Measurements from ENCODE around the gene ICAM1. TPM values are rescaled to one million over a fixed set of nuclear protein-coding genes. Genes with fewer than 3 reads are reported as not detected.

The ICAM1 gene
- total RNA-seq, 4 donors from 2014 or later: 11.4 to 43.4 (median 31.9) TPM

GRCh38 chr19:10328558-10329429, 57.9 kb downstream of the ICAM1 start:
- TF ChIP-seq CTCF (IDR thresholded peaks at IDR 0.05; ENCODE audit: low read depth): no peak

DNA sequence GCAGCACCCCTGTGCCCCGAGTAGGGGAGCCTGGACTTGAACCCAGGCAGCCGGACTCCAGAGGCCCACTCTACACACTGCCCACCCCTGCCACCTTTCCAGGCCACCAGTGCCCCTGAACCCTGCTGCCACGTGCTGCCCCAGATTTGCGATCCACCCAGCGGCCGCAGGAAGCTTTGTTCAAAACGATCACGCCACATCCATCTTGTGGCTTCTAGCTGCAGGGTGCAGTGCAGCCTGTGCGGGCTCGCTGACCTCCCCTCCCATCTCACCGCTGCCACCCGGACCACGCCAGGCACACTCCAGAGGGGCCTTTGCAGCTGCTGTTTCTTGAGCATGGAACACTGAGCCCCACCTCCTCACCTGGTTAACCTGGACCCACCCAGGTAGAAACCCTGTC, 58.6 kb downstream of the ICAM1 start:
- no peak for TF ChIP-seq CTCF (IDR thresholded peaks at IDR 0.05; ENCODE audit: low read depth)

DNA sequence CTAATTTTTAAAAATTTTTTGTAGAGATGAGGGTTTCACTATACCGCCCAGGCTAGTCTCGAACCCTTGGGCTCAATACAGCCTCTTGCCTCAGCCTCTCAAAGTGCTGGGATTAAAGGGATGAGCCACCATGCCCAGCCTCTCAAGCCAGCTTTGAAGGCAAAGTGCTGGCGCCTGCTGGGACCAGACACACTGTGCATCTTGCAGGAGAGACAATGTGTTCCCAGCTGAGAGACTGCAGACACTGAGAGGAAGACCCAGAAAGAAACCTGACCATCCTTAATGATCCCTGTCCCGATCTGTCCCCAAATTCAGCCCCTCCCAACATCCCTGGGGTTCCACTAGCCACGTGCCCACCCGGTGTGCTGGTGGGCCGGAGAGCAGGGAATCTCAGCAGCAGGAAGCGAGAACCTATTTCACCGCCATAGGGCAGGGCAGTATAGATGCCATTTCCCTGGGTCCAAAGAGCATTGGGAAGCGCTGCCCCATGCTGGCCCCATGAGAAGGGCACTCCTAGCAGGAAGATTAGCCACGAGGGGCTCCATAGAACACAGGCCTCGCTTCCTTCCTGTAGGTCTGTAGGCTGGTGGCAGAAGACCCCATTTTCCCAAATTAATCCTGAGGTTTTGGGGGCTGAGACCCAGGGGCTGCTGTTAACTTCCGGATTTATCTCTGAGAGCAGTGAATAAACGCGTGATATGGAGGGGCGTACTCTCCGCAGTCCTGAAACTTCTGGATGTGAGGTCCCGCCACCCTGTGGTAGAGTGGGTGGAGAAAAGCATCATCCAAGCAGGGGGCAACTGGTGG, 61.4 kb downstream of the ICAM1 start:
- TF ChIP-seq CTCF (IDR thresholded peaks at IDR 0.05; ENCODE audit: low read depth): no peak

DNA sequence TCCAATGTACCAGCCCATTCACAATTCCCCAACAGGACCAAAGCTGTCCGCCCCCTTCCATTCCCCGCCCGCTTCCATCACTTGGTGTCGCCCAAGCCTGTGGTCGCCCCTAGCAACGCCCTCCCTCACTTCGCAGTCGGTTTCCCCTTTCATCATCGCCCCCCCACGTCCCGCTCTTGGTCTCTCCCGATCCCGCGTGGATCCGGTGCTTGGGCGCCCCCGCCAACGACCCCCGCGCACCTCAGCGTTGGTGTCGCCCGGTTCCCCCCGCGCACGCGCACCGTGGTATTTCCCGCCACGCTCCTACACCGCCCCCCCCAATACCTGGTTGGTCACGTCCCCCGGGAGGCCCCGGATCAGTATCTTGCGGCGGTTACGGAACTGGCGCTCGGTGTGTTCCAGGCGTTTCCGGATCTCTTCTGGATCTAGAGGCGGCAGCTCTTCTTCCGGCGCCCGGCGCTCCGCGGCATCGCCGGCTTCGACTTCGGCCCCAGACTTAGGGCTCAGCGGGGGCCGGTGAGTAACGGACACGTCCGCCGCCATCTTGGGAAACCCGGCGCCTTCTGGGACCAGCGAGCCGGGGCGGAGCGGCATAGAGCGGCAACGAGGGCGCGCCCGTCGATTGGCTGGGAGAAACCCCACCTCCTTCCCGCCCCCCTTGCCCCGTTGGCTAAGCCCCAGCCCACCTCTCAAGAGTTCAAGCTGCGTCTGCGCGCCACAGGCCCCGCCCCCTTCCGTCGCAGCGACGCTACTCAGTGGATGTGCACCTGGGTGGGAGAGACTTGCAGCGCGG, 62.2 kb downstream of the ICAM1 start, which contains the start of gene RAVER1:
Gene RAVER1, minus strand, starts transcription at position 565 of the 793 bp plus-strand sequence. Its CDS starts 22 bp downstream, at position 543.
- no peak for TF ChIP-seq CTCF (IDR thresholded peaks at IDR 0.05; ENCODE audit: low read depth)

- TF ChIP-seq CTCF (IDR thresholded peaks at IDR 0.05; ENCODE audit: low read depth): no peak
These were observed 63.1 kb downstream of the ICAM1 start for GRCh38 chr19:10333758-10334587.

DNA sequence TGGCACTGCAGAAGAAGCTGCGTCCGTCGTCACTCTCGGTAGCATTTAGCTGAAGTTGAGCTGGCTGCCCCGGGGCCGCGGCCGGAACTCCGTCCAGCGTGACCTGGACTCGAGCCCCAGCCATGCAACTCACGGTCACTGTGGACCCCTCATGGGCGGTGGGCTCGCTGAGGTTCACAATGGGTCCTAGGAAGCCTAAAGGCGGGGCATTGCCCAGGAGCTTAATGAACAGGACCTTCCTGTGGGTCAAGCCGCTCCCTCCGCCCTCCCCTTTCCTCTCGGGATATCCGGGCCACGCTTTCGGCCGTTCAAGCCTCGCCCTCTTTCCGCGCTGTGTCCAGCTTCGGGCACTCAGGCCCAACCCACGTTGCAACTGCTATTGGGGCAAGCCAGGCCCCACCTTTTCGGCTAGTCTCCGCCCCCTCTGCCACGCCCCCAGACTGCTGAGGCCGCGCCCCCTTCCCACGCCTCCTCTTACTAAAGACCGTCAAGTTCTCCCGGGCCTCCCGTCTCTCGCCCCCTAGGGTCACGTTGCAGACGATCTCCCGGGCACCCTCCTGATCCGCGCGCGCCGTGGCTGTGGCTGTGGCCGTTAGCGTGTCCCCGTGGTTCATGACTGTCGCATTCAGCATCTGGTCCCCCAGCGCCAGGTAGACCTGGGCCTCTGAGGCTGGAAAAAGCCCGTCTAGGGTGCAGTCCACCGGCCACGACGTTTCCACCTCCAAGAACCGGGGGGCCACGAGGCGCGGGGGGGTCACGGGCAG, 63.9 kb downstream of the ICAM1 start:
- no peak for TF ChIP-seq CTCF (IDR thresholded peaks at IDR 0.05; ENCODE audit: low read depth)

Data from subcutaneous adipose tissue (tissue), 4 donors.